ENCODE measurements around the gene POC1A.

POC1A gene

GRCh38 chr3:52030714-52031310 lies 123.4 kb downstream of the POC1A start:
- POLR2A ChIA-PET = interaction anchor here (1.3 kb wide), 1 partner anchor 14 kb away, joined by 3 read pairs; no protein-coding TSS in a partner anchor

GRCh38 chr3:52029535-52029934 lies 124.7 kb downstream of the POC1A start:
- DNase-seq (ENCODE audit: extremely low spot score) = no peak
- ChIA-PET POLR2A (interaction anchor here (1.5 kb wide), 1 partner anchor 32 kb away, joined by 3 read pairs; no protein-coding TSS in a partner anchor), CTCF (no interaction called here)
- TF ChIP-seq FOXK2 (IDR thresholded peaks at IDR 0.05) (no peak), LEF1 (IDR thresholded peaks at IDR 0.05; ENCODE audit: borderline replicate concordance) (no peak), ARNT (IDR thresholded peaks at IDR 0.05) (no peak), CTBP1 (IDR thresholded peaks at IDR 0.05; ENCODE audit: borderline replicate concordance) (no peak), SP1 (IDR thresholded peaks at IDR 0.05) (no peak), ELF4 (IDR thresholded peaks at IDR 0.05) (no peak), NFRKB (IDR thresholded peaks at IDR 0.05) (no peak), BHLHE40 (IDR thresholded peaks at IDR 0.05; ENCODE audit: borderline replicate concordance) (no peak), FOXM1 (IDR thresholded peaks at IDR 0.05; ENCODE audit: borderline replicate concordance) (no peak), PKNOX1 (IDR thresholded peaks at IDR 0.05) (no peak), HDGF (IDR thresholded peaks at IDR 0.05; ENCODE audit: borderline replicate concordance) (no peak)

More at GRCh38 chr3:52030714-52031310, 123.4 kb downstream of the POC1A start:
- CTCF ChIA-PET = interaction anchor here (1.3 kb wide), 1 partner anchor 22 kb away, joined by 3 read pairs; no protein-coding TSS in a partner anchor
- TF ChIP-seq BHLHE40 (IDR thresholded peaks at IDR 0.05; ENCODE audit: borderline replicate concordance) = no peak
- no peak for TF ChIP-seq L3MBTL2 (conservative IDR thresholded peaks at IDR 0.05)
- no peak for TF ChIP-seq SP1 (IDR thresholded peaks at IDR 0.05)
- no peak for TF ChIP-seq LEF1 (IDR thresholded peaks at IDR 0.05; ENCODE audit: borderline replicate concordance)
- no peak for TF ChIP-seq FOXA1 (IDR thresholded peaks at IDR 0.05)
- no peak for TF ChIP-seq PKNOX1 (IDR thresholded peaks at IDR 0.05)
- TF ChIP-seq FOXM1 (IDR thresholded peaks at IDR 0.05; ENCODE audit: borderline replicate concordance) = no peak
- TF ChIP-seq NFRKB (IDR thresholded peaks at IDR 0.05) = no peak
- DNase-seq (ENCODE audit: extremely low spot score) = no peak

GRCh38 chr3:52029053-52029452 lies 125.2 kb downstream of the POC1A start:
- no peak for DNase-seq (ENCODE audit: extremely low spot score)
- no peak for TF ChIP-seq FOXA1 (IDR thresholded peaks at IDR 0.05)
- TF ChIP-seq SP1 (IDR thresholded peaks at IDR 0.05) = no peak
- no peak for TF ChIP-seq FOXK2 (IDR thresholded peaks at IDR 0.05)
- TF ChIP-seq HDGF (IDR thresholded peaks at IDR 0.05; ENCODE audit: borderline replicate concordance) = no peak
- TF ChIP-seq FOXM1 (IDR thresholded peaks at IDR 0.05; ENCODE audit: borderline replicate concordance) = no peak
- TF ChIP-seq BHLHE40 (IDR thresholded peaks at IDR 0.05; ENCODE audit: borderline replicate concordance) = no peak
- TF ChIP-seq LEF1 (IDR thresholded peaks at IDR 0.05; ENCODE audit: borderline replicate concordance) = no peak
- TF ChIP-seq TARDBP (IDR thresholded peaks at IDR 0.05) = no peak
- no peak for TF ChIP-seq NFRKB (IDR thresholded peaks at IDR 0.05)
- no peak for TF ChIP-seq ZNF384 (IDR thresholded peaks at IDR 0.05)
- TF ChIP-seq CTBP1 (IDR thresholded peaks at IDR 0.05; ENCODE audit: borderline replicate concordance) = no peak
- no peak for TF ChIP-seq ELF4 (IDR thresholded peaks at IDR 0.05)
- TF ChIP-seq PKNOX1 (IDR thresholded peaks at IDR 0.05) = no peak
- TF ChIP-seq L3MBTL2 (conservative IDR thresholded peaks at IDR 0.05) = no peak
- ChIA-PET CTCF (no interaction called here), POLR2A (interaction anchor here (1.0 to 1.5 kb wide), 2 partner anchors 25 to 31 kb away, joined by 3 read pairs; no protein-coding TSS in a partner anchor)

- POLR2A ChIA-PET = interaction anchor here (1.0 to 1.5 kb wide), 2 partner anchors 25 to 31 kb away, joined by 3 read pairs; no protein-coding TSS in a partner anchor
- no peak for DNase-seq (ENCODE audit: extremely low spot score)
- TF ChIP-seq ARNT (IDR thresholded peaks at IDR 0.05) (no peak), SUZ12 (IDR thresholded peaks at IDR 0.05) (no peak), HDGF (IDR thresholded peaks at IDR 0.05; ENCODE audit: borderline replicate concordance) (no peak), BHLHE40 (IDR thresholded peaks at IDR 0.05; ENCODE audit: borderline replicate concordance) (no peak), LEF1 (IDR thresholded peaks at IDR 0.05; ENCODE audit: borderline replicate concordance) (no peak), CTBP1 (IDR thresholded peaks at IDR 0.05; ENCODE audit: borderline replicate concordance) (no peak), ELF4 (IDR thresholded peaks at IDR 0.05) (no peak), TARDBP (IDR thresholded peaks at IDR 0.05) (no peak), PKNOX1 (IDR thresholded peaks at IDR 0.05) (no peak), FOXM1 (IDR thresholded peaks at IDR 0.05; ENCODE audit: borderline replicate concordance) (no peak), NFRKB (IDR thresholded peaks at IDR 0.05) (no peak), L3MBTL2 (conservative IDR thresholded peaks at IDR 0.05) (no peak), ZNF384 (IDR thresholded peaks at IDR 0.05) (no peak), FOXK2 (IDR thresholded peaks at IDR 0.05) (no peak), SP1 (IDR thresholded peaks at IDR 0.05) (no peak), FOXA1 (IDR thresholded peaks at IDR 0.05) (no peak)
- CTCF ChIA-PET = no interaction called here
Measured at GRCh38 chr3:52028572-52028971, 125.7 kb downstream of the POC1A start.

- ChIA-PET CTCF (no interaction called here), POLR2A (no interaction called here)
- TF ChIP-seq ARNT (IDR thresholded peaks at IDR 0.05) (no peak), ZNF384 (IDR thresholded peaks at IDR 0.05) (no peak), FOXK2 (IDR thresholded peaks at IDR 0.05) (no peak), PKNOX1 (IDR thresholded peaks at IDR 0.05) (no peak), ELF4 (IDR thresholded peaks at IDR 0.05) (no peak), LEF1 (IDR thresholded peaks at IDR 0.05; ENCODE audit: borderline replicate concordance) (no peak), BHLHE40 (IDR thresholded peaks at IDR 0.05; ENCODE audit: borderline replicate concordance) (no peak), L3MBTL2 (conservative IDR thresholded peaks at IDR 0.05) (no peak), SUZ12 (IDR thresholded peaks at IDR 0.05) (no peak)
- DNase-seq (ENCODE audit: extremely low spot score) = no peak
Measured at GRCh38 chr3:52026041-52026440, 128.2 kb downstream of the POC1A start.

All from HEK293T (cell line).